Mesenchymal stem cell (in vitro differentiated cells and primary cell): ENCODE data around the gene CHPT1.

ENCODE experiments used
- DNase-seq: peaks from one replicate; pipeline ENCODE4 v3.0.0-alpha.2; 2013
- H2AFZ ChIP-seq: one replicate; pipeline ENCODE4 v1.6.1; 2013; ENCODE audit warnings: low read depth, mild to moderate bottlenecking, control low read depth, inconsistent platforms, low read length, moderate library complexity
- H2AK5ac ChIP-seq: 2 replicates; pipeline ENCODE4 v1.6.1; 2013; ENCODE audit warnings: low read length, moderate library complexity, mild to moderate bottlenecking, inconsistent platforms; ENCODE audit not compliant: severe bottlenecking
- H2BK120ac ChIP-seq: one replicate; pipeline ENCODE4 v1.6.1; 2013; ENCODE audit warnings: low read depth, mild to moderate bottlenecking, inconsistent platforms, low read length, moderate library complexity
- H2BK12ac ChIP-seq, 2 experiments: one replicate each; pipeline ENCODE4 v1.6.1; 2013; ENCODE audit warnings: inconsistent platforms in 2 of 2, low read length in 2 of 2, mild to moderate bottlenecking in 2 of 2, moderate library complexity in 2 of 2, control low read depth in 1 of 2
- H2BK15ac ChIP-seq: one replicate; pipeline ENCODE4 v1.6.1; 2013; ENCODE audit warnings: mild to moderate bottlenecking, low read depth, inconsistent platforms; ENCODE audit not compliant: poor library complexity, severe bottlenecking
- H2BK5ac ChIP-seq: 2 replicates; pipeline ENCODE4 v1.6.1; 2013; ENCODE audit warnings: low read depth, mild to moderate bottlenecking, low read length, control low read depth, inconsistent platforms; ENCODE audit not compliant: poor library complexity, severe bottlenecking
- H3K14ac ChIP-seq, 2 experiments: one replicate each; pipeline ENCODE4 v1.6.1; 2013; ENCODE audit warnings: inconsistent platforms in 2 of 2, low read length in 2 of 2, control low read depth in 1 of 2, mild to moderate bottlenecking in 1 of 2, moderate library complexity in 1 of 2
- H3K18ac ChIP-seq, 2 experiments: one replicate each; pipeline ENCODE4 v1.6.1; 2013; ENCODE audit warnings: inconsistent platforms in 2 of 2, low read length in 2 of 2, control low read depth in 1 of 2, low read depth in 1 of 2, mild to moderate bottlenecking in 1 of 2
- H3K23ac ChIP-seq, 2 experiments: one replicate each; pipeline ENCODE4 v1.6.1; 2013; ENCODE audit warnings: inconsistent platforms in 2 of 2, low read length in 2 of 2, mild to moderate bottlenecking in 2 of 2, moderate library complexity in 2 of 2, control low read depth in 1 of 2
- H3K27ac ChIP-seq: 2 replicates; pipeline ENCODE4 v1.5.1; 2013; ENCODE audit warnings: mild to moderate bottlenecking, moderate library complexity, low read length, control low read depth, inconsistent platforms; ENCODE audit not compliant: poor library complexity, severe bottlenecking
- H3K27me3 ChIP-seq, 2 experiments: 2 replicates each; pipeline versions ENCODE4 v1.6.1 to v1.7.0; 2013; ENCODE audit warnings: low read length in 2 of 2, mild to moderate bottlenecking in 2 of 2, moderate library complexity in 2 of 2, control low read depth in 1 of 2, inconsistent platforms in 1 of 2; ENCODE audit not compliant: control insufficient read depth in 1 of 2, insufficient read depth in 1 of 2
- H3K36me3 ChIP-seq, 2 experiments: 2 replicates each; pipeline versions ENCODE4 v1.6.1 to v1.7.0; 2013; ENCODE audit warnings: low read length in 2 of 2, control low read depth in 1 of 2, inconsistent platforms in 1 of 2, low read depth in 1 of 2, mild to moderate bottlenecking in 1 of 2; ENCODE audit not compliant: insufficient read depth in 2 of 2, control insufficient read depth in 1 of 2
- H3K4ac ChIP-seq, 2 experiments: one replicate each; pipeline ENCODE4 v1.6.1; 2013; ENCODE audit warnings: inconsistent platforms in 2 of 2, low read length in 2 of 2, mild to moderate bottlenecking in 2 of 2, moderate library complexity in 2 of 2, control low read depth in 1 of 2, low read depth in 1 of 2
- H3K4me1 ChIP-seq: 2 replicates; pipeline ENCODE4 v1.6.1; 2013; ENCODE audit warnings: low read depth, low read length, control low read depth; ENCODE audit not compliant: control insufficient read depth, insufficient read depth
- H3K4me2 ChIP-seq: 2 replicates; pipeline ENCODE4 v1.6.1; 2013; ENCODE audit warnings: low read length, mild to moderate bottlenecking, inconsistent platforms; ENCODE audit not compliant: poor library complexity, severe bottlenecking
- H3K4me3 ChIP-seq, 2 experiments: 2 replicates each; pipeline versions ENCODE4 v1.5.1 to v1.7.0; 2013; ENCODE audit warnings: low read length in 2 of 2, mild to moderate bottlenecking in 2 of 2, control low read depth in 1 of 2, low read depth in 1 of 2; ENCODE audit not compliant: insufficient read depth in 1 of 2
- H3K79me1 ChIP-seq: replicated peaks from 2 replicates; pipeline ENCODE4 v1.6.1; 2013; ENCODE audit warnings: mild to moderate bottlenecking, control low read depth, low read length, inconsistent platforms; ENCODE audit not compliant: poor library complexity, severe bottlenecking
- H3K9ac ChIP-seq: 2 replicates; pipeline ENCODE4 v1.7.0; 2013; ENCODE audit warnings: mild to moderate bottlenecking, low read length, moderate library complexity
- H3K9me3 ChIP-seq: 2 replicates; pipeline ENCODE4 v1.7.0; 2013; ENCODE audit warnings: mild to moderate bottlenecking, low read length; ENCODE audit not compliant: control insufficient read depth
- H4K8ac ChIP-seq: one replicate; pipeline ENCODE4 v1.6.1; 2013; ENCODE audit warnings: inconsistent platforms, mild to moderate bottlenecking, low read length, moderate library complexity
- H4K91ac ChIP-seq: one replicate; pipeline ENCODE4 v1.6.1; 2013; ENCODE audit warnings: mild to moderate bottlenecking, low read length, inconsistent platforms
- WGBS: methylation state at CpG from one replicate; pipeline ENCODE4 v1.1.7; 2013; ENCODE audit warnings: mixed read lengths; 5-methylcytosine and 5-hydroxymethylcytosine counted together

The CHPT1 gene

GRCh38 chr12:101707131-101707782, 9.8 kb downstream of the CHPT1 start:
- Histone ChIP-seq H3K18ac (no peak overlapping the region), H2AFZ (no peak overlapping the region), H2BK12ac (no peak overlapping the region), H3K4me1 (no peaks in the 10 kb centered on the region), H2BK120ac (no peak overlapping the region), H3K36me3 (no peaks in the 10 kb centered on the region), H3K27me3 (no peaks in the 10 kb centered on the region), H3K4ac (no peak overlapping the region), H3K9me3 (no peaks in the 10 kb centered on the region), H2AK5ac (no peak overlapping the region), H3K14ac (no peak overlapping the region), H3K27ac (no peak overlapping the region), H3K4me3 (no peak overlapping the region), H4K91ac (no peak overlapping the region), H3K79me1 (peaks cover 25% of the 10 kb centered on the region), H3K9ac (no peak overlapping the region), H4K8ac (no peak overlapping the region), H3K23ac (no peak overlapping the region), H2BK5ac (no peak overlapping the region), H2BK15ac (no peak overlapping the region), H3K4me2 (no peak overlapping the region)
- DNase-seq: peak; percentile 22

- Histone ChIP-seq H2AK5ac (no peak overlapping the region), H3K23ac (no peak overlapping the region), H2BK120ac (no peak overlapping the region), H3K14ac (no peak overlapping the region), H2BK5ac (no peak overlapping the region), H3K27me3 (no peaks in the 10 kb centered on the region), H3K4me3 (no peak overlapping the region), H2BK15ac (no peak overlapping the region), H3K79me1 (peaks cover 24% of the 10 kb centered on the region), H3K4ac (no peak overlapping the region), H3K4me2 (no peak overlapping the region), H4K91ac (no peak overlapping the region), H3K4me1 (peaks cover 4% of the 10 kb centered on the region), H4K8ac (no peak overlapping the region), H3K9ac (no peak overlapping the region), H3K18ac (no peak overlapping the region), H3K36me3 (no peaks in the 10 kb centered on the region), H2BK12ac (no peak overlapping the region), H3K9me3 (no peaks in the 10 kb centered on the region), H3K27ac (no peak overlapping the region), H2AFZ (no peak overlapping the region)
- no peak for DNase-seq
- WGBS: 80% methylated on average over 2 of the region's 4 CpGs
Measured at GRCh38 chr12:101710288-101710687, 12.8 kb downstream of the CHPT1 start.

- no peak overlapping the region for H2BK5ac ChIP-seq
- WGBS: 20% methylated on average over 5 of the region's 5 CpGs
- no peak overlapping the region for H2BK12ac ChIP-seq
Measured at GRCh38 chr12:101713059-101713682, 15.7 kb downstream of the CHPT1 start.

GRCh38 chr12:101713930-101714329, 16.5 kb downstream of the CHPT1 start:
- Histone ChIP-seq H4K8ac (no peak overlapping the region), H3K79me1 (peaks cover 18% of the 10 kb centered on the region), H2BK12ac (no peak overlapping the region), H3K4me1 (peaks cover 4% of the 10 kb centered on the region), H2BK120ac (no peak overlapping the region), H2BK15ac (no peak overlapping the region), H3K9ac (peak overlapping the region; percentile 76), H3K4ac (no peak overlapping the region), H3K27ac (no peak overlapping the region), H3K14ac (no peak overlapping the region), H3K9me3 (no peaks in the 10 kb centered on the region), H3K27me3 (no peaks in the 10 kb centered on the region), H2BK5ac (no peak overlapping the region), H2AK5ac (no peak overlapping the region), H3K4me2 (no peak overlapping the region), H3K18ac (no peak overlapping the region), H3K23ac (no peak overlapping the region), H2AFZ (no peak overlapping the region), H3K36me3 (peaks cover 0 to 3% of the 10 kb centered on the region in 2 experiments), H4K91ac (no peak overlapping the region), H3K4me3 (no peak overlapping the region)
- no peak for DNase-seq
- WGBS: no CpG with 5 or more reads among the region's 2 CpGs

More at GRCh38 chr12:101713059-101713682, 15.7 kb downstream of the CHPT1 start:
- Histone ChIP-seq H2BK120ac (no peak overlapping the region), H4K8ac (peak overlapping the region; percentile 0), H2AFZ (no peak overlapping the region), H3K9ac (peak overlapping the region; percentile 76), H4K91ac (no peak overlapping the region), H2BK15ac (no peak overlapping the region), H3K79me1 (peaks cover 19% of the 10 kb centered on the region), H3K4me1 (peaks cover 4% of the 10 kb centered on the region), H3K14ac (no peak overlapping the region), H3K36me3 (peaks cover 0 to 3% of the 10 kb centered on the region in 2 experiments), H3K27me3 (no peaks in the 10 kb centered on the region), H3K23ac (no peak overlapping the region), H3K4ac (no peak overlapping the region), H3K18ac (peak overlapping the region; percentile 4 to 93), H3K27ac (no peak overlapping the region), H2AK5ac (no peak overlapping the region), H3K9me3 (no peaks in the 10 kb centered on the region), H3K4me2 (peak overlapping the region; percentile 0), H3K4me3 (peak overlapping the region in 1 of 2 experiments; percentile 58)
- DNase-seq: peak; percentile 61
